Mesenchymal stem cell (in vitro differentiated cells and primary cell): ENCODE data around the gene RAB1B.
A peak's percentile ranks its signal among the peaks of the same experiment; 100 is the strongest.

Experiments
- DNase-seq: peaks from one replicate; pipeline ENCODE4 v3.0.0-alpha.2; 2013
- H2AFZ ChIP-seq: one replicate; pipeline ENCODE4 v1.6.1; 2013; ENCODE audit warnings: low read depth, mild to moderate bottlenecking, control low read depth, inconsistent platforms, low read length, moderate library complexity
- H2AK5ac ChIP-seq: 2 replicates; pipeline ENCODE4 v1.6.1; 2013; ENCODE audit warnings: low read length, moderate library complexity, mild to moderate bottlenecking, inconsistent platforms; ENCODE audit not compliant: severe bottlenecking
- H2BK120ac ChIP-seq: one replicate; pipeline ENCODE4 v1.6.1; 2013; ENCODE audit warnings: low read depth, mild to moderate bottlenecking, inconsistent platforms, low read length, moderate library complexity
- H2BK12ac ChIP-seq, 2 experiments: one replicate each; pipeline ENCODE4 v1.6.1; 2013; ENCODE audit warnings: inconsistent platforms in 2 of 2, low read length in 2 of 2, mild to moderate bottlenecking in 2 of 2, moderate library complexity in 2 of 2, control low read depth in 1 of 2
- H2BK15ac ChIP-seq: one replicate; pipeline ENCODE4 v1.6.1; 2013; ENCODE audit warnings: mild to moderate bottlenecking, low read depth, inconsistent platforms; ENCODE audit not compliant: poor library complexity, severe bottlenecking
- H2BK5ac ChIP-seq: 2 replicates; pipeline ENCODE4 v1.6.1; 2013; ENCODE audit warnings: low read depth, mild to moderate bottlenecking, low read length, control low read depth, inconsistent platforms; ENCODE audit not compliant: poor library complexity, severe bottlenecking
- H3K14ac ChIP-seq, 2 experiments: one replicate each; pipeline ENCODE4 v1.6.1; 2013; ENCODE audit warnings: inconsistent platforms in 2 of 2, low read length in 2 of 2, control low read depth in 1 of 2, mild to moderate bottlenecking in 1 of 2, moderate library complexity in 1 of 2
- H3K18ac ChIP-seq, 2 experiments: one replicate each; pipeline ENCODE4 v1.6.1; 2013; ENCODE audit warnings: inconsistent platforms in 2 of 2, low read length in 2 of 2, control low read depth in 1 of 2, low read depth in 1 of 2, mild to moderate bottlenecking in 1 of 2
- H3K23ac ChIP-seq, 2 experiments: one replicate each; pipeline ENCODE4 v1.6.1; 2013; ENCODE audit warnings: inconsistent platforms in 2 of 2, low read length in 2 of 2, mild to moderate bottlenecking in 2 of 2, moderate library complexity in 2 of 2, control low read depth in 1 of 2
- H3K27ac ChIP-seq: 2 replicates; pipeline ENCODE4 v1.5.1; 2013; ENCODE audit warnings: mild to moderate bottlenecking, moderate library complexity, low read length, control low read depth, inconsistent platforms; ENCODE audit not compliant: poor library complexity, severe bottlenecking
- H3K27me3 ChIP-seq, 2 experiments: 2 replicates each; pipeline versions ENCODE4 v1.6.1 to v1.7.0; 2013; ENCODE audit warnings: low read length in 2 of 2, mild to moderate bottlenecking in 2 of 2, moderate library complexity in 2 of 2, control low read depth in 1 of 2, inconsistent platforms in 1 of 2; ENCODE audit not compliant: control insufficient read depth in 1 of 2, insufficient read depth in 1 of 2
- H3K36me3 ChIP-seq, 2 experiments: 2 replicates each; pipeline versions ENCODE4 v1.6.1 to v1.7.0; 2013; ENCODE audit warnings: low read length in 2 of 2, control low read depth in 1 of 2, inconsistent platforms in 1 of 2, low read depth in 1 of 2, mild to moderate bottlenecking in 1 of 2; ENCODE audit not compliant: insufficient read depth in 2 of 2, control insufficient read depth in 1 of 2
- H3K4ac ChIP-seq, 2 experiments: one replicate each; pipeline ENCODE4 v1.6.1; 2013; ENCODE audit warnings: inconsistent platforms in 2 of 2, low read length in 2 of 2, mild to moderate bottlenecking in 2 of 2, moderate library complexity in 2 of 2, control low read depth in 1 of 2, low read depth in 1 of 2
- H3K4me1 ChIP-seq: 2 replicates; pipeline ENCODE4 v1.6.1; 2013; ENCODE audit warnings: low read depth, low read length, control low read depth; ENCODE audit not compliant: control insufficient read depth, insufficient read depth
- H3K4me2 ChIP-seq: 2 replicates; pipeline ENCODE4 v1.6.1; 2013; ENCODE audit warnings: low read length, mild to moderate bottlenecking, inconsistent platforms; ENCODE audit not compliant: poor library complexity, severe bottlenecking
- H3K4me3 ChIP-seq, 2 experiments: 2 replicates each; pipeline versions ENCODE4 v1.5.1 to v1.7.0; 2013; ENCODE audit warnings: low read length in 2 of 2, mild to moderate bottlenecking in 2 of 2, control low read depth in 1 of 2, low read depth in 1 of 2; ENCODE audit not compliant: insufficient read depth in 1 of 2
- H3K79me1 ChIP-seq: replicated peaks from 2 replicates; pipeline ENCODE4 v1.6.1; 2013; ENCODE audit warnings: mild to moderate bottlenecking, control low read depth, low read length, inconsistent platforms; ENCODE audit not compliant: poor library complexity, severe bottlenecking
- H3K9ac ChIP-seq: 2 replicates; pipeline ENCODE4 v1.7.0; 2013; ENCODE audit warnings: mild to moderate bottlenecking, low read length, moderate library complexity
- H3K9me3 ChIP-seq: 2 replicates; pipeline ENCODE4 v1.7.0; 2013; ENCODE audit warnings: mild to moderate bottlenecking, low read length; ENCODE audit not compliant: control insufficient read depth
- H4K8ac ChIP-seq: one replicate; pipeline ENCODE4 v1.6.1; 2013; ENCODE audit warnings: inconsistent platforms, mild to moderate bottlenecking, low read length, moderate library complexity
- H4K91ac ChIP-seq: one replicate; pipeline ENCODE4 v1.6.1; 2013; ENCODE audit warnings: mild to moderate bottlenecking, low read length, inconsistent platforms
- WGBS: methylation state at CpG from one replicate; pipeline ENCODE4 v1.1.7; 2013; ENCODE audit warnings: mixed read lengths; 5-methylcytosine and 5-hydroxymethylcytosine counted together

The RAB1B gene

DNA sequence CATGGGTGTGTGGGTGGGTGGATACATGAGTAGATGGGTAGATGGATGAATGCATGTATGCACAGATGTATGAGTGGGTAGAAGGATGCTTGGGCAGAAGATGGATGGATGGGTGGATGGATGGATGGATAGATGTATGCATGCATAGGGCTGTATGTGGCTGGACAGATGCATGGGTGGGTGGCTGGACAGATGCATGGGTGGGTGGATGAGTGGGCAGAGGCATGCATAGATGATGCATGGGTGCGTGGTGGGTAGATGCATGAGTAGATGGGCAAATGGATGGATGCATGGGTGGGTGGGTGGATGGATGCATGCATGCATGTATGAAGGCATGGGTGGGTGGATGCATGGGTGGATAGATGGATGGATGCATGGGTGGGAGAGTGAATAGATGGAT, 55.2 kb downstream of the RAB1B start:
- Histone ChIP-seq H3K4ac (no peak overlapping the region), H3K4me2 (no peak overlapping the region), H4K8ac (no peak overlapping the region), H3K79me1 (no peaks in the 10 kb centered on the region), H3K9me3 (no peaks in the 10 kb centered on the region), H3K14ac (peak overlapping the region in 1 of 2 experiments; percentile 76), H3K27ac (no peak overlapping the region), H3K36me3 (peaks cover 0 to 2% of the 10 kb centered on the region in 2 experiments), H4K91ac (no peak overlapping the region), H3K4me1 (peaks cover 44% of the 10 kb centered on the region), H3K18ac (no peak overlapping the region), H2AK5ac (no peak overlapping the region), H3K4me3 (no peak overlapping the region), H3K23ac (no peak overlapping the region), H3K27me3 (no peaks in the 10 kb centered on the region), H2BK12ac (no peak overlapping the region), H3K9ac (no peak overlapping the region), H2AFZ (no peak overlapping the region), H2BK120ac (no peak overlapping the region), H2BK15ac (no peak overlapping the region), H2BK5ac (no peak overlapping the region)
- DNase-seq, result no peak
- 94% methylated on average over 1 of the region's 1 CpG for WGBS

DNA sequence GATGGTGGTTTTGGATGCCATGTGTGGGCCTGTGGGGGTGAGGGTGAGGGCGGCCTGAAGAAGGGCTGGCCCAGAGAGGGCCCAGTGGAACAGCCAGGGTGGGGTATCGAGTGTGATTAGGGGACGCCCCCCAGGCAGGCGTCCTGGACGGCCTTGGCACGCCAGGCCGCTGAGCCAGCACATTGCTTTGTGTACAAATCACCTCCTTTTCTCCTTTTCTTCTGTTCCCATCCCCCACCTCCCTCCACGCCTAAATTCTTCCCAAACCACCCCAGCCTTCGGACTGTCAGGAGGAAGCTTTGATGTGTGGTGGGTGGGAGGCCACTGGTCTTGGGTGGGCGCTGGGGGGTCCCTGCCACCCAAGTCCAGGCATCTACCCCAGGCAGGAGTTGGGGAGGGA, 56.2 kb downstream of the RAB1B start:
- Histone ChIP-seq H3K23ac (peak overlapping the region in 1 of 2 experiments; percentile 95), H3K4me1 (peaks cover 45% of the 10 kb centered on the region), H2BK15ac (peak overlapping the region; percentile 76), H3K4ac (peak overlapping the region; percentile 75 to 83), H4K8ac (peak overlapping the region; percentile 89), H3K27ac (peak overlapping the region; percentile 33), H3K4me2 (no peak overlapping the region), H3K79me1 (no peaks in the 10 kb centered on the region), H3K4me3 (no peak overlapping the region), H3K9ac (peak overlapping the region; percentile 4), H4K91ac (peak overlapping the region; percentile 95), H2AK5ac (peak overlapping the region; percentile 90), H3K36me3 (peaks cover 0 to 2% of the 10 kb centered on the region in 2 experiments), H2AFZ (no peak overlapping the region), H2BK120ac (peak overlapping the region; percentile 98), H3K14ac (peak overlapping the region in 1 of 2 experiments; percentile 93), H2BK12ac (peak overlapping the region; percentile 64 to 85), H3K9me3 (no peaks in the 10 kb centered on the region), H3K27me3 (no peaks in the 10 kb centered on the region), H3K18ac (peak overlapping the region; percentile 93 to 99), H2BK5ac (no peak overlapping the region)
- DNase-seq, result peak; percentile 49
- WGBS, result 30% methylated on average over 6 of the region's 10 CpGs

DNA sequence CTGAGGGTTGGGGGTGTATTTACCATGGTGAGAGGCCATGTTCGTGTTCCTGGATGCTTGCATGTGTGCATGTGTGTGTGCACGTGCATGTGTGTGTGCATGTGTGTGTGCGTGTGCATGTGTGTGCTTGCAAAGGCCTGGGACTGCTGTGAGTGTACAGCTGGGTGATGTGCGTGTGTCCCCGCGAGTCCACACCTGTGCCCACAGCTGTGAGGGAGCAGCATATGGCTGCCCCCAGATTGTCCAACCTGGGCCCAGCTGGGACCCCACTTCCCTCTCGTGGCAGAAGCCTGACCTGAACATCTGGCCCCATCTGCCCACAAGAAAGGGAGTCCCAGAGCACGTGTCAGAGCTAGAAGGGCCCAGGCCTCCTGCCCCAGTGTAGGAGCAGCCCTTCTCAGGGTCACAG, 56.8 kb downstream of the RAB1B start:
- Histone ChIP-seq H3K9me3 (no peaks in the 10 kb centered on the region), H3K4me2 (no peak overlapping the region), H2BK5ac (no peak overlapping the region), H4K91ac (peak overlapping the region; percentile 95), H2AFZ (no peak overlapping the region), H4K8ac (peak overlapping the region; percentile 33), H3K4me3 (no peak overlapping the region), H2BK15ac (peak overlapping the region; percentile 31), H3K27ac (no peak overlapping the region), H2BK12ac (peak overlapping the region; percentile 64 to 85), H3K27me3 (no peaks in the 10 kb centered on the region), H2AK5ac (peak overlapping the region; percentile 98), H3K18ac (peak overlapping the region; percentile 93 to 99), H2BK120ac (peak overlapping the region; percentile 98), H3K4ac (peak overlapping the region; percentile 75 to 83), H3K14ac (peak overlapping the region in 1 of 2 experiments; percentile 93), H3K23ac (peak overlapping the region in 1 of 2 experiments; percentile 95), H3K4me1 (peaks cover 49% of the 10 kb centered on the region), H3K79me1 (no peaks in the 10 kb centered on the region), H3K9ac (peak overlapping the region; percentile 4), H3K36me3 (peaks cover 0 to 2% of the 10 kb centered on the region in 2 experiments)
- peak; percentile 48 for DNase-seq
- 83% methylated on average over 8 of the region's 8 CpGs for WGBS

DNA sequence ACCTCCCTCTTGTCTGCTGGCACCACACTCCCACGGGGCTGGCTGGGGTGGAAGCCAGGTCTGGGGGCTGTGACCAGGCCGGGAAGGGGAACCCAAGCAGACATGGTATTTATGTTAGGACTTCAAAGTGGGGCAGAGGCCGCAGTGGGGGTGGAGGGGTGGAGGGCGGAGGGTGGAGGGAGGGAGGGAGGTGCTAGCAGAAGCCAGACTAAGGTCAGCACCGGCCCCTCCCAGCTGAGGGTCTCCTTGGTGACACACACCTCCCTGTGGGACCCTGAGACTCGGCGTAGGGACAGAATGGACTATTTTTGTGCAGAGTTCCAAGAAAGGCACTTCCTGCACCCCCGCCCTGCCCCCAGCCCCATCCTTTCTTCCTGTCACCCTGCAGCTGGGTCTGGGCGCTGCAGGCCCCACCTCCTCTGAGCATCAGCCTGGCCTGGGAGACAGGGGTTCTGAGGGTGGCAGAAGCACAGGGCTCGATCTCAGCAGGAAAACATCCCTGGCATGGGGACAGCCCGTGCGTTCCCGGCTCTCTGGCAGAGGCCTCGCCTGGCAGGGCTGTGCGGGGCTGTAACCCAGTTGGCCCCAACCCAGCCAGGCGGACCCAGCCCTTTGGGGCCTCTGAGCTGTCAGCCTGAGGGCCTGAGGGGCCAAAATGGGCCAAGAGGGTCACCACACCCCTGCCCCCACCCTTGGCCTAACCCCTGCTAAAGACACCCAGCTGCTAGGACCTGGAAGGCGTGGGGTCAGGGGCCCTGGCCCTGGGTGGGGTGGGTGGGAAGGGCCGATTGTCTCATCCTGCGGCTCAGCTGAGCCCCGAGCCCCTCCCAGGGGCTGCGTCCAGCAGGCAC, 58.0 kb downstream of the RAB1B start:
- Histone ChIP-seq H2BK120ac (peak overlapping the region; percentile 65), H3K4me1 (peaks cover 51% of the 10 kb centered on the region), H3K36me3 (peaks cover 5 to 10% of the 10 kb centered on the region in 2 experiments), H3K23ac (no peak overlapping the region), H3K4me3 (peak overlapping the region in 1 of 2 experiments; percentile 24), H2AFZ (peak overlapping the region; percentile 10), H3K4me2 (peak overlapping the region; percentile 4), H3K27me3 (no peaks in the 10 kb centered on the region), H4K8ac (peak overlapping the region; percentile 97), H3K27ac (peak overlapping the region; percentile 96), H3K18ac (peak overlapping the region; percentile 96 to 99), H3K14ac (peak overlapping the region in 1 of 2 experiments; percentile 72), H3K9ac (peak overlapping the region; percentile 85), H4K91ac (peak overlapping the region; percentile 98), H2BK15ac (peak overlapping the region; percentile 96), H2BK12ac (peak overlapping the region; percentile 99), H2BK5ac (peak overlapping the region; percentile 87), H3K79me1 (peaks cover under 1% of the 10 kb centered on the region), H3K9me3 (no peaks in the 10 kb centered on the region), H3K4ac (peak overlapping the region; percentile 92 to 93), H2AK5ac (peak overlapping the region; percentile 98)
- 2% methylated on average over 16 of the region's 21 CpGs for WGBS
- DNase-seq, result peak; percentile 60
